SK-N-SH (cell line): Measurements from ENCODE around the gene WDR91. TPM values are rescaled to one million over a fixed set of nuclear protein-coding genes. Genes with fewer than 3 reads are reported as not detected.

Source experiments
- CTCF ChIA-PET: fragments of 300-600, 350-600 bp; formaldehyde crosslinking; extraction: SDS; loops from one replicate; lab custom pipeline; 2021; lab: Yijun Ruan, JAX
- POLR2A ChIA-PET: fragments of 350-600 bp; sonication (Branson Sonifier 250); formaldehyde crosslinking; extraction: SDS; loops from one replicate; lab custom pipeline; 2020; ENCODE audit warnings: antibody characterized with exemption, inconsistent platforms; lab: Yijun Ruan, JAX
- DNase-seq: peaks from one replicate; pipeline ENCODE4 v3.0.0; 2012
- H2AFZ ChIP-seq: fragments of 200-600 bp; sonication (generic); 2 replicates; pipeline ENCODE4 v1.8.1; 2016; ENCODE audit warnings: antibody characterized with exemption, mild to moderate bottlenecking, low read depth
- H3F3A ChIP-seq: fragments of 200-600 bp; sonication (generic); replicated peaks from 2 replicates; pipeline ENCODE3; 2016; ENCODE audit warnings: antibody characterized with exemption, mild to moderate bottlenecking; ENCODE audit not compliant: insufficient read depth
- H3K27ac ChIP-seq, 2 experiments: fragments of 200-500 bp in 1 of 2; fragments of 200-600 bp in 1 of 2; sonication (Bioruptor generic) in 1 of 2; sonication (generic), shearing (Covaris generic) in 1 of 2; 2 replicates each; pipeline versions ENCODE4 v1.5.1 to v1.6.1; 2014 to 2016; ENCODE audit warnings: low read depth in 2 of 2, inconsistent platforms in 1 of 2, low read length in 1 of 2, mild to moderate bottlenecking in 1 of 2, mixed read lengths in 1 of 2
- H3K27me3 ChIP-seq: fragments of 200-600 bp; sonication (generic), shearing (Covaris generic); 2 replicates; pipeline ENCODE4 v1.6.1; 2016; ENCODE audit warnings: mixed run types; ENCODE audit not compliant: insufficient read depth
- H3K36me3 ChIP-seq, 2 experiments: fragments of 200-500 bp in 1 of 2; fragments of 200-600 bp in 1 of 2; sonication (Bioruptor generic) in 1 of 2; sonication (generic) in 1 of 2; replicated peaks in 1 of 2; 2 replicates each; pipeline versions ENCODE3 to v1.5.1; 2014 to 2016; ENCODE audit warnings: low read length in 1 of 2, mild to moderate bottlenecking in 1 of 2; ENCODE audit not compliant: insufficient read depth in 2 of 2, control insufficient read depth in 1 of 2
- H3K4me1 ChIP-seq, 2 experiments: fragments of 200-500 bp in 1 of 2; fragments of 200-600 bp in 1 of 2; sonication (Bioruptor generic) in 1 of 2; sonication (generic), shearing (Covaris generic) in 1 of 2; 2 replicates each; pipeline versions ENCODE4 v1.5.1 to v1.6.1; 2014 to 2016; ENCODE audit warnings: low read depth in 1 of 2, low read length in 1 of 2, mixed run types in 1 of 2; ENCODE audit not compliant: insufficient read depth in 2 of 2, control insufficient read depth in 1 of 2
- H3K4me2 ChIP-seq: fragments of 200-600 bp; sonication (generic), shearing (Covaris generic); 2 replicates; pipeline ENCODE4 v1.6.1; 2017; ENCODE audit warnings: mixed run types
- H3K4me3 ChIP-seq, 2 experiments: fragments of 200-500 bp in 1 of 2; fragments of 200-600 bp in 1 of 2; sonication (Bioruptor generic) in 1 of 2; sonication (generic), shearing (Covaris generic) in 1 of 2; 2 replicates each; pipeline versions ENCODE4 v1.5.1 to v1.8.1; 2014 to 2016; ENCODE audit warnings: low read depth in 2 of 2, inconsistent platforms in 1 of 2, low read length in 1 of 2, mild to moderate bottlenecking in 1 of 2, mixed read lengths in 1 of 2, moderate library complexity in 1 of 2
- H3K79me2 ChIP-seq: fragments of 200-600 bp; sonication (generic); 2 replicates; pipeline ENCODE4 v1.8.1; 2017; ENCODE audit warnings: mild to moderate bottlenecking; ENCODE audit not compliant: insufficient read depth
- H3K9ac ChIP-seq: fragments of 200-600 bp; sonication (generic); 2 replicates; pipeline ENCODE4 v1.6.1; 2017; ENCODE audit warnings: mixed run types
- H3K9me2 ChIP-seq: fragments of 200-600 bp; sonication (generic); 2 replicates; pipeline ENCODE4 v1.6.1; 2017; ENCODE audit warnings: mixed run types
- H3K9me3 ChIP-seq: fragments of 200-600 bp; sonication (generic); 2 replicates; pipeline ENCODE4 v1.6.1; 2017; ENCODE audit warnings: mixed run types, mild to moderate bottlenecking, moderate library complexity
- H4K20me1 ChIP-seq: fragments of 200-600 bp; sonication (generic); 2 replicates; pipeline ENCODE4 v1.6.1; 2017; ENCODE audit warnings: mild to moderate bottlenecking, mixed run types; ENCODE audit not compliant: insufficient read depth
- ELF1 ChIP-seq: IDR thresholded peaks from 2 replicates; pipeline ENCODE4 v1.4.0; 2012
- EP300 ChIP-seq, 2 experiments: IDR thresholded peaks; 2 replicates each; pipeline versions ENCODE4 v1.4.0 to v1.6.1; 2012; ENCODE audit warnings: borderline replicate concordance in 1 of 2, low read depth in 1 of 2, low read length in 1 of 2
- EZH2phosphoT487 ChIP-seq: fragments of 200-600 bp; sonication (generic); IDR thresholded peaks from 2 replicates; pipeline ENCODE4 v1.6.1; 2017; ENCODE audit warnings: low read depth, mixed run types, mild to moderate bottlenecking, antibody characterized with exemption, moderate library complexity, borderline replicate concordance
- FOXM1 ChIP-seq: IDR thresholded peaks from 2 replicates; pipeline ENCODE4 v1.4.0; 2012; ENCODE audit warnings: low read depth, mild to moderate bottlenecking
- GABPA ChIP-seq: IDR thresholded peaks from 2 replicates; pipeline ENCODE4 v1.4.0; 2012; ENCODE audit warnings: low read depth, mild to moderate bottlenecking
- MAX ChIP-seq: IDR thresholded peaks from 2 replicates; pipeline ENCODE4 v1.4.0; 2012; ENCODE audit warnings: low read depth
- MXI1 ChIP-seq: IDR thresholded peaks from 2 replicates; pipeline ENCODE4 v1.6.1; 2012; ENCODE audit warnings: mild to moderate bottlenecking, low read depth, low read length, improper control_type of control experiment
- PBX3 ChIP-seq: IDR thresholded peaks from 2 replicates; pipeline ENCODE4; 2012
- RCOR1 ChIP-seq: fragments of 150-350 bp; IDR thresholded peaks from 2 replicates; pipeline ENCODE4 v1.6.1; 2017; ENCODE audit warnings: antibody characterized with exemption, low read length
- RFX5 ChIP-seq: IDR thresholded peaks from 2 replicates; pipeline ENCODE4 v1.6.1; 2012; ENCODE audit warnings: mild to moderate bottlenecking, improper control_type of control experiment, low read length
- SMC3 ChIP-seq: IDR thresholded peaks from 2 replicates; pipeline ENCODE4 v1.6.1; 2012; ENCODE audit warnings: low read depth, low read length, improper control_type of control experiment
- TAF1 ChIP-seq: IDR thresholded peaks from 2 replicates; pipeline ENCODE4 v1.6.1; 2012; ENCODE audit warnings: low read depth, mild to moderate bottlenecking, low read length, moderate library complexity, borderline replicate concordance
- TCF12 ChIP-seq: IDR thresholded peaks from 2 replicates; pipeline ENCODE4 v1.4.0; 2012
- TEAD4 ChIP-seq: IDR thresholded peaks from 2 replicates; pipeline ENCODE4 v1.4.0; 2012; ENCODE audit warnings: mild to moderate bottlenecking, borderline replicate concordance; ENCODE audit not compliant: insufficient read depth
- YY1 ChIP-seq: IDR thresholded peaks from 2 replicates; pipeline ENCODE4 v1.4.0; 2012; ENCODE audit warnings: low read depth, mild to moderate bottlenecking
- WGBS: methylation state at CpG from one replicate; pipeline ENCODE4 v1.1.6; 2017; ENCODE audit warnings: low lambda C conversion rate; 5-methylcytosine and 5-hydroxymethylcytosine counted together
- polyA plus RNA-seq, 3 experiments: library from polyadenylated mRNA; depleted of rRNA; stranded (reverse); fragments of >200 nt; gene quantifications; 2 replicates each; pipeline ENCODE4 v1.2.3, GENCODE V29; 2012
- TF ChIP-seq, protein P1 (sequence below): fragments of 200-600 bp; sonication (generic); IDR thresholded peaks from 2 replicates; pipeline ENCODE4 v1.6.1; 2017; ENCODE audit warnings: antibody characterized with exemption, mild to moderate bottlenecking, moderate library complexity
- TF ChIP-seq, protein P2 (sequence below): IDR thresholded peaks from 2 replicates; pipeline ENCODE4 v1.4.0; 2012; ENCODE audit warnings: low read depth, borderline replicate concordance

The WDR91 gene
- polyA plus RNA-seq, 1 of the 3 experiments (the other 2 are of a cell fraction), result 8.4 TPM

- no peaks in the 10 kb centered on the region for H3K4me1 ChIP-seq
- POLR2A ChIA-PET, result interaction anchor here (1.4 kb wide), 1 partner anchor 31 kb away, joined by 3 read pairs; the partner anchor contains the start of gene WDR91
- no peak overlapping the region for H3K4me2 ChIP-seq
- H3K9me3 ChIP-seq, result peaks cover 28% of the 10 kb centered on the region
- H3K27me3 ChIP-seq, result no peaks in the 10 kb centered on the region
- no peak overlapping the region for H2AFZ ChIP-seq
- no peaks in the 10 kb centered on the region for H3K9me2 ChIP-seq
- no peak overlapping the region for H3K4me3 ChIP-seq
- H4K20me1 ChIP-seq, result no peaks in the 10 kb centered on the region
- peaks cover 8 to 11% of the 10 kb centered on the region in 2 experiments for H3K36me3 ChIP-seq
- H3K9ac ChIP-seq, result no peak overlapping the region
- H3K27ac ChIP-seq, result no peak overlapping the region
- TF ChIP-seq TEAD4, result no peak
- TF ChIP-seq EZH2phosphoT487, result no peak
- no peak for TF ChIP-seq TCF12
- TF ChIP-seq, all 33 proteins: peak for 0
- CTCF ChIA-PET, result interaction anchor here (1.1 to 6.1 kb wide), 3 partner anchors 9 to 22 kb away, joined by 3 to 36 read pairs (median 7); partner anchors contain the start of gene CYREN
- Histone ChIP-seq H3F3A (no peaks in the 10 kb centered on the region), H3K79me2 (no peaks in the 10 kb centered on the region)
- WGBS, result 73% methylated on average over 5 of the region's 5 CpGs
- no peak for DNase-seq
These were observed 31.2 kb downstream of the WDR91 start for GRCh38 chr7:135180122-135180521.

DNA sequence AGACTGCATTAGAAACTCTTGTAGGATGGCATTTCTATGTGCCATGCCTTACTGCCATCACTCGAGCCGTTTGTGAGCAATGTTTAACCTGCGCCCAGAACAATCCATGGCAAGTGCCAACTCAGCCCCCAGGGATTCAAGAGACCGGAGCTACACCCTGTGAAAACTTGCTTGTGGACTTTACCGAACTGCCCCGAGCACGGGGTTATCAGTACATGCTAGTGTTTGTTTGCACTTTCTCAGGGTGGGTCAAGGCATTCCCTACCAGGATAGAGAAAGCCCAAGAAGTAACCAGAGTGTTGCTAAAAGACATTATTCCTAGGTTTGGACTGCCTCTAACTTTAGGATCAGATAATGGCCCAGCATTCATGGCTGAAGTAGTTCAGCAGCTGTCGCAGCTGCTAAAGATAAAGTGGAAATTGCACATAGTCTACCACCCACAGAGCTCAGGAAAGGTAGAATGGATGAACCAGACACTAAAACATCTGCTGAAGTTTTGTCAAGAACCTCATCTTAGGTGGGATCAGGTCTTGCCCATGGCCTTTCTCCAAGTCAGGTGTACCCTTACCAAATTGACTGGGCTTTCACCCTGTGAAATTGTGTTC lies 31.9 kb downstream of the WDR91 start:
- CTCF ChIA-PET, result interaction anchor here (1.6 to 6.1 kb wide), 2 partner anchors 9 to 23 kb away, joined by 7 to 36 read pairs; partner anchors contain the start of gene CYREN
- POLR2A ChIA-PET, result interaction anchor here (0.5 to 1.4 kb wide), 2 partner anchors 32 to 95 kb away, joined by 3 read pairs; partner anchors contain the start of gene WDR91
- no peak overlapping the region for H3K9ac ChIP-seq

More for the DNA sequence above, 31.9 kb downstream of the WDR91 start:
- Histone ChIP-seq H3K4me2 (no peak overlapping the region), H3K9me2 (no peaks in the 10 kb centered on the region), H3K4me3 (no peak overlapping the region), H3K27me3 (no peaks in the 10 kb centered on the region), H4K20me1 (no peaks in the 10 kb centered on the region)
- 73% methylated on average over 8 of the region's 8 CpGs for WGBS
- DNase-seq, result no peak
- TF ChIP-seq, protein P1, sequence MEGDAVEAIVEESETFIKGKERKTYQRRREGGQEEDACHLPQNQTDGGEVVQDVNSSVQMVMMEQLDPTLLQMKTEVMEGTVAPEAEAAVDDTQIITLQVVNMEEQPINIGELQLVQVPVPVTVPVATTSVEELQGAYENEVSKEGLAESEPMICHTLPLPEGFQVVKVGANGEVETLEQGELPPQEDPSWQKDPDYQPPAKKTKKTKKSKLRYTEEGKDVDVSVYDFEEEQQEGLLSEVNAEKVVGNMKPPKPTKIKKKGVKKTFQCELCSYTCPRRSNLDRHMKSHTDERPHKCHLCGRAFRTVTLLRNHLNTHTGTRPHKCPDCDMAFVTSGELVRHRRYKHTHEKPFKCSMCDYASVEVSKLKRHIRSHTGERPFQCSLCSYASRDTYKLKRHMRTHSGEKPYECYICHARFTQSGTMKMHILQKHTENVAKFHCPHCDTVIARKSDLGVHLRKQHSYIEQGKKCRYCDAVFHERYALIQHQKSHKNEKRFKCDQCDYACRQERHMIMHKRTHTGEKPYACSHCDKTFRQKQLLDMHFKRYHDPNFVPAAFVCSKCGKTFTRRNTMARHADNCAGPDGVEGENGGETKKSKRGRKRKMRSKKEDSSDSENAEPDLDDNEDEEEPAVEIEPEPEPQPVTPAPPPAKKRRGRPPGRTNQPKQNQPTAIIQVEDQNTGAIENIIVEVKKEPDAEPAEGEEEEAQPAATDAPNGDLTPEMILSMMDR, result no peak
- TF ChIP-seq SMC3 (no peak), MXI1 (no peak), YY1 (no peak), TAF1 (no peak), RFX5 (no peak), FOXM1 (no peak), EP300 (IDR thresholded peaks at IDR 0.05; ENCODE audit: borderline replicate concordance in 1 of 2, low read depth in 1 of 2, low read length in 1 of 2) (no peak), MAX (no peak), GABPA (no peak), ELF1 (no peak), EZH2phosphoT487 (no peak), RCOR1 (no peak), PBX3 (no peak)
- TF ChIP-seq, protein P2, sequence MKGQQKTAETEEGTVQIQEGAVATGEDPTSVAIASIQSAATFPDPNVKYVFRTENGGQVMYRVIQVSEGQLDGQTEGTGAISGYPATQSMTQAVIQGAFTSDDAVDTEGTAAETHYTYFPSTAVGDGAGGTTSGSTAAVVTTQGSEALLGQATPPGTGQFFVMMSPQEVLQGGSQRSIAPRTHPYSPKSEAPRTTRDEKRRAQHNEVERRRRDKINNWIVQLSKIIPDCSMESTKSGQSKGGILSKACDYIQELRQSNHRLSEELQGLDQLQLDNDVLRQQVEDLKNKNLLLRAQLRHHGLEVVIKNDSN, result no peak
- TF ChIP-seq, all 33 proteins: peak for 0
- Histone ChIP-seq H3K4me1 (no peaks in the 10 kb centered on the region), H3K9me3 (peaks cover 28% of the 10 kb centered on the region), H3F3A (no peaks in the 10 kb centered on the region), H3K36me3 (peaks cover 8 to 11% of the 10 kb centered on the region in 2 experiments), H3K79me2 (no peaks in the 10 kb centered on the region), H3K27ac (no peak overlapping the region), H2AFZ (no peak overlapping the region)
